Pulmonary artery endothelial cell (primary cell): ENCODE results near the gene PTPRN2. TPM values are rescaled to one million over a fixed set of nuclear protein-coding genes. Genes with fewer than 3 reads are reported as not detected.
"Not testable (repeated sequence)": the region's sequence is repeated elsewhere in the genome, so short reads cannot be mapped to it uniquely, and the experiment has no call there.

Experiments
- DNase-seq: peaks from one replicate; pipeline ENCODE4 v3.0.0-alpha.2; 2011; ENCODE audit warnings: low read depth, low spot score
- total RNA-seq: library from RNA; depleted of rRNA; stranded (reverse); fragments of >200 nt; gene quantifications from 2 replicates; pipeline ENCODE4 v1.2.3, GENCODE V29; 2014

PTPRN2 gene
- total RNA-seq, 1 donor from 2014 or later = 0.53 TPM

DNA sequence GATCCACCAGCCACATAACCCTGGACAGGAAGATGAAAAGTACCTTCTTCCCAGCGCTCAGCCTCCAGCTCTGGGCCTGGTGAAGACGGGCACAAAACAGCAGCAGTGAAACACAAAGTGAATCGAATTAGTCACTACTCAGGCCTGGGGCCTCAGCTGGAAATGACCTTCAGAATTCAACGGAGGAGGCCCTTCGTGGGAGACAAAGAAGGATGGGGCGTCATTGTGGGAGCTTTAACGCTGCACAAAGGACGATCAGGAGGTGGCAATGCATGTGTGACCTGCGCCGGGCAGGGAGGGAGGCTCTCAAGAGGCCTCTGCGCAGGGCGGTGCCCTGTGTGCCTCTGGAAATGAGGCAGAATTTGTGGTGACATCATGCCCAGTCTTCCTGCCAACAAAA lies 1089.0 kb downstream of the PTPRN2 start:
- no peak for DNase-seq

- no peak for DNase-seq
These were observed 1089.6 kb downstream of the PTPRN2 start for GRCh38 chr7:157497744-157498651.

DNA sequence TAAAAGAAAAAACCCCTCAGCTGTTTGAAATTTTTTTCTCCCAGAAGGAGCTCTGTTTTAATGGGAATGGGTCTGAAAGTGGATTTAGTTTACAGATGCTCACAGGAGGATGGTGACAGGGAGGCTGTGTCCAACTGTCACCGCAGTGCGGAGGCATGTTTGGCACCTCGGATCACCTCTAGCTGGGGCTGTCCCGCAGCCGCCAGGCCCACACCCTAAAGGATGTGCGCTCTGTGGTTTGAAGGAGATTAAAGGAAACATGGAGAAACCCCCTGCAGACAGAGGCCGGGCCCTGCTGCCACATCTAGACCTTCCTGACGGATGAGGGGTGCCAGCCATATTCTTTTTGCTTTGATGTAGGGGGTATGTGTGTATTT lies 1090.3 kb downstream of the PTPRN2 start:
- no peak for DNase-seq

DNA sequence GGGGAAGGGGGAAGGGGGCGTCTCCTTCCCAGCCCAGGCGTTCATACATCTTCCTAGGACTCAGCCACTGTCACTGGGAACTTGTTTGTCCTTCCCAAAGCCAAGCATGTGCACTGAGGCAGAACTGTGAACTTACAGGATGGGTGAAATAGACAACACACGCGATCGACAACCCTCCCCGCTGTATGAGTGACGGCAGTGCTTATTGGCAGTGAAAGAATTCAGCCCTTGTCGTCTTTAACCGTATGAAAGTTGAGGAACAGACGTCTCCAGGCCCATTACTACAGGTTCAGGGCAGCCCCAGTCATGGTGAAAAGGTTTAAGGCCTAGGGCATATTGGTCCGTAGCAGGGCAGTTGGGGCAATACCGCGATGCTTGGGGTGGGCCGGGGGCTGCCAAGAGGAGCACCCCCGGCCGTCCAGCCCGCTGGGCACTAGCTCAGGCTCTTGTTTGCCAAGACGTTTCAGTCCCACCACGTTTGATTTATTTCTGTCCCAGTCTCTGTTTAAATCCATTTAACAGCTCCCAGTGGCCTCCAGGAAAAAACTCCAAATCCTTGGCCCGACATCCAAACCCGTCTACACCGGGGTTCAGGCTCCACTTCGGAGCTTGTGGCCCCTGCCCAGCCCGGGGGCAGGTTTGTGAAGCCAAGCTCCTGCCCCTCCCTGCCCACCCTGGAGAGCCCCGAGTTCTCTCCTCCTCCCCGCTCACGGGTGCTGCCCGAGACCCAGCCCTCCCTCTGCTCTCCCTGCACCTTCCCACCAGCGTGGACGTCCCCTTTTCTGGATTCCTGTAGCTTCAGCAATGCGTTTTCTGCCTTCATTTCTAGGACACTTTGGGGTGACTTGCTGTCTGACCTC lies 1091.0 kb downstream of the PTPRN2 start:
- no peak for DNase-seq

DNA sequence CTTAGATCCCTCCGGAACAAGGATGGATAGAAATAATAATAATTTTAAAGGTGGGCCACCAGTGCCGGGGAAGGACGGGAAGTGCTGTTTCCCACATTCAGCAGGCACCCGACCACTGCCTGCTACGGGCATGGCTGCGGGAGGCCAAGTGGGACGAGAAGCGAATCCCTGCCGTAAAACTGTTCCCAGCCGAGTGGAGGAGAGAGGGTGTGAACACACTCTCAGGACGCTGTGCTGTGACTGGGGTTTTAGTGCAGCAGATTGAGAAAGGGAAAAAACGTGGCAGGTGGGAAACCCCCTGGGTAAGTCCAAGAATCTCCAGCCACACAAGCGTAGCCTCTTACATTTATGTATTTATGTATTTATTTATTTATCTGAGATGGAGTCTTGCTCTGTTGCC lies 1092.0 kb downstream of the PTPRN2 start:
- DNase-seq = no peak

DNA sequence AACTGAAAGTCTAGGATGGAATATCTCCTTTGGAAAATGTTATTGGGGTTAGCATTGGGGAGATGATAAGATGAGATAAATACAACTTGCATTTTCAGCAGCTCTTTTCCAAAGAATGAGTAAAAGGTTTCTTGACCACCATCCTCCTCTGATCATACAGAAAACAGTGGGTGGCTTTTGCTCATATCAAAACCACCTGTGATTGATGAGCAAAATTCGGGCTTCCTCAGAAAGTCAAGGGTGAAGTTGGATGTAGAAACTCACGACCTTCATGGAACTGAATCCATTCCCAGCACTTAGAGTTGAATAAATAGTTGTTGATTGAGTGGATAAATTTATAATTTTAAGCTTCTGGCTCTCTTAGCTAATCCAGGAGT lies 1092.5 kb downstream of the PTPRN2 start:
- DNase-seq = no peak

DNA sequence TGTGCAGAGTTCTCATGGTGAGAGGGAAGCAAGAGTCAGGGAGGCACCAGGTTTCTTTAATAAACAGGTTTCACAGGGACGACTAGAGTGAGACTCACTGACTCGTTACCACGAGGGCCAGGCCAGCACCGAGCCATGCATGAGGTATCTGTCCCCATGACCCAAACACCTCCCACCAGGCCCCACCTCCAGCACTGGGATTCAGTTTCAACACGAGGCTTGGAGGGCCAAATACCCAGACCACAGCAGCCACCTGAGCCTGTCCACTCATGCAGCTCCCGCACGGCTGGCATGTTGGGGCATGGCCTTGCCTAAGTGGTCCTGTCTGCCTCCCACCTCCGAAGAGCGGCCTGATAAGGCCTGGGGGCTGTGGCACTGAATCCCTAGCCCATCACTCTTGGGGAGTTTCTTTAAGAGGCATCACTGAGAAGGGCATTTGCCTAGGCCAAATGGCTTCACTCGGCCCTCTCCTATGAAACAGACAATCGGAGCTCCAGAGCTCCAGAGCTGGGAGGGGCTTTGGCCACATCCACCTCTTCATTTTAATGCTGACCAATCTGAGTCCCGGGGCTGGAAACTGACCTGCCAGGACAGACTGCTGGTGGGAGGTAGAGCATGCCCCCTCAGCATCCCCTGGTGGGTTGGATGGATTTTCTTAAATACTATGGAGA lies 1093.0 kb downstream of the PTPRN2 start:
- no peak for DNase-seq

GRCh38 chr7:157493776-157494175 lies 1093.8 kb downstream of the PTPRN2 start:
- DNase-seq = no peak

- DNase-seq = no peak
These were observed 1094.6 kb downstream of the PTPRN2 start for GRCh38 chr7:157493017-157493416.

DNA sequence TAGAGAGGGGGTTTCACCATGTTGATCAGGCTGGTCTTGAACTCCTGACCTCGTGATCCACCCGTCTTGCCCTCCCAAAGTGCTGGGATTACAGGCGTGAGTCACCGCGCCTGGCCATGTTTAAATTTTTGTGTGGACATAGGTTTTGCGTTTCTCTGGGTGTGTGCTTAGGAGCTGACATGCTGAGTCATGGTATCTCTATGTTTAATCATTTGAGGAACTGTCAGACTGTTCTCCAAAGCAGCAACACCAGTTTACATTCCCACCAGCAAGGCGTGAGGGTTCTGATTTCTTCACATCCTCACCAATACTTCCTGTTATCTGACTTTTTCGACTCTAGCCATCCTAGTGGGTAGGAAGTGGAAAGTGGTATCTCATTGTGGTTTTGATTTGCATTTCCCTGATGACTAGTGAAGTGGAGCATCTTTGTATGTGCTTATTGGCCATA lies 1097.1 kb downstream of the PTPRN2 start:
- no peak for DNase-seq

- DNase-seq = not testable (repeated sequence)
These were observed 1097.8 kb downstream of the PTPRN2 start for GRCh38 chr7:157489870-157490269.

Other genes starting within 250 kb of the PTPRN2 start
- gene NCAPG2, start 117.0 kb upstream of the PTPRN2 start, total RNA-seq = 27.4 and 39.6 TPM in 2 replicates
- gene ESYT2, start 241.7 kb upstream of the PTPRN2 start, total RNA-seq = 61.3 and 67.3 TPM in 2 replicates